ENCODE results near the gene ATP8B4. TPM values are rescaled to one million over a fixed set of nuclear protein-coding genes. Genes with fewer than 3 reads are reported as not detected.

The ATP8B4 gene
- polyA plus RNA-seq, 3 donors, result 6.1 to 9.6 (median 6.8) TPM

- Histone ChIP-seq H3K27ac (ENCODE audit: low read depth in 1 of 2, low read length in 2 of 2) (no peak overlapping the region), H4K20me1 (ENCODE audit: insufficient read depth, low read length) (no peaks in the 10 kb centered on the region), H3K4me3 (replicated peaks in 1 of 3; ENCODE audit: low read depth in 2 of 3, low read length in 3 of 3) (no peak overlapping the region), H3K4me1 (ENCODE audit: control insufficient read depth in 1 of 2, insufficient read depth in 2 of 2, low read length in 2 of 2) (peaks cover 7 to 8% of the 10 kb centered on the region in 2 donors), H3K4me2 (replicated peaks; ENCODE audit: extremely low read depth, low read length, poor library complexity, severe bottlenecking) (no peak overlapping the region), H3K9me3 (replicated peaks in 1 of 2; ENCODE audit: control insufficient read depth in 1 of 2, insufficient read depth in 1 of 2, low read length in 2 of 2) (no peaks in the 10 kb centered on the region), H2AFZ (ENCODE audit: insufficient read depth, low read depth, low read length, poor library complexity, severe bottlenecking) (no peak overlapping the region), H3K27me3 (ENCODE audit: control insufficient read depth in 2 of 2, insufficient read depth in 2 of 2, low read length in 2 of 2) (peaks cover 0 to 2% of the 10 kb centered on the region in 2 donors), H3K36me3 (replicated peaks in 1 of 2; ENCODE audit: control insufficient read depth in 1 of 2, insufficient read depth in 2 of 2, low read length in 2 of 2) (no peaks in the 10 kb centered on the region), H3K9ac (ENCODE audit: insufficient read depth, low read length, poor library complexity, severe bottlenecking) (no peak overlapping the region), H3K79me2 (ENCODE audit: insufficient read depth, low read length) (no peaks in the 10 kb centered on the region)
- TF ChIP-seq, protein P1, sequence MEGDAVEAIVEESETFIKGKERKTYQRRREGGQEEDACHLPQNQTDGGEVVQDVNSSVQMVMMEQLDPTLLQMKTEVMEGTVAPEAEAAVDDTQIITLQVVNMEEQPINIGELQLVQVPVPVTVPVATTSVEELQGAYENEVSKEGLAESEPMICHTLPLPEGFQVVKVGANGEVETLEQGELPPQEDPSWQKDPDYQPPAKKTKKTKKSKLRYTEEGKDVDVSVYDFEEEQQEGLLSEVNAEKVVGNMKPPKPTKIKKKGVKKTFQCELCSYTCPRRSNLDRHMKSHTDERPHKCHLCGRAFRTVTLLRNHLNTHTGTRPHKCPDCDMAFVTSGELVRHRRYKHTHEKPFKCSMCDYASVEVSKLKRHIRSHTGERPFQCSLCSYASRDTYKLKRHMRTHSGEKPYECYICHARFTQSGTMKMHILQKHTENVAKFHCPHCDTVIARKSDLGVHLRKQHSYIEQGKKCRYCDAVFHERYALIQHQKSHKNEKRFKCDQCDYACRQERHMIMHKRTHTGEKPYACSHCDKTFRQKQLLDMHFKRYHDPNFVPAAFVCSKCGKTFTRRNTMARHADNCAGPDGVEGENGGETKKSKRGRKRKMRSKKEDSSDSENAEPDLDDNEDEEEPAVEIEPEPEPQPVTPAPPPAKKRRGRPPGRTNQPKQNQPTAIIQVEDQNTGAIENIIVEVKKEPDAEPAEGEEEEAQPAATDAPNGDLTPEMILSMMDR (IDR thresholded peaks at IDR 0.05), result no peak
- H3K27me3 Mint-ChIP-seq (ENCODE audit: low read depth in 3 of 3), result no peaks in the 10 kb centered on the region
- DNase-seq, result no peak
- peaks cover 0 to 3% (median under 1%) of the 10 kb centered on the region in 7 donors for H3K9me3 Mint-ChIP-seq
- peaks cover 17% of the 10 kb centered on the region for H3K4me1 Mint-ChIP-seq
- intact Hi-C loops (cut with micrococcal nuclease), result no loop called here
- H3K4me3 Mint-ChIP-seq, result no peak overlapping the region
- no peak overlapping the region for H3K27ac Mint-ChIP-seq
- H3K36me3 Mint-ChIP-seq, result no peaks in the 10 kb centered on the region
These were observed 305.4 kb downstream of the ATP8B4 start for GRCh38 chr15:49813625-49814024.

GRCh38 chr15:49810720-49811119, 308.3 kb downstream of the ATP8B4 start:
- Histone ChIP-seq H3K9me3 (replicated peaks in 1 of 2; ENCODE audit: control insufficient read depth in 1 of 2, insufficient read depth in 1 of 2, low read length in 2 of 2) (no peaks in the 10 kb centered on the region), H3K36me3 (replicated peaks in 1 of 2; ENCODE audit: control insufficient read depth in 1 of 2, insufficient read depth in 2 of 2, low read length in 2 of 2) (no peaks in the 10 kb centered on the region), H3K4me3 (replicated peaks in 1 of 3; ENCODE audit: low read depth in 2 of 3, low read length in 3 of 3) (no peak overlapping the region), H3K9ac (ENCODE audit: insufficient read depth, low read length, poor library complexity, severe bottlenecking) (no peak overlapping the region), H3K79me2 (ENCODE audit: insufficient read depth, low read length) (no peaks in the 10 kb centered on the region), H3K27me3 (ENCODE audit: control insufficient read depth in 2 of 2, insufficient read depth in 2 of 2, low read length in 2 of 2) (peaks cover 0 to 2% of the 10 kb centered on the region in 2 donors), H3K4me1 (ENCODE audit: control insufficient read depth in 1 of 2, insufficient read depth in 2 of 2, low read length in 2 of 2) (peaks cover 4% of the 10 kb centered on the region in 2 donors), H3K27ac (ENCODE audit: low read depth in 1 of 2, low read length in 2 of 2) (no peak overlapping the region), H3K4me2 (replicated peaks; ENCODE audit: extremely low read depth, low read length, poor library complexity, severe bottlenecking) (no peak overlapping the region), H4K20me1 (ENCODE audit: insufficient read depth, low read length) (no peaks in the 10 kb centered on the region), H2AFZ (ENCODE audit: insufficient read depth, low read depth, low read length, poor library complexity, severe bottlenecking) (no peak overlapping the region)
- intact Hi-C loops (cut with micrococcal nuclease), result no loop called here
- Mint-ChIP-seq H3K36me3 (no peaks in the 10 kb centered on the region), H3K27me3 (ENCODE audit: low read depth in 3 of 3) (no peaks in the 10 kb centered on the region), H3K27ac (no peak overlapping the region), H3K4me3 (no peak overlapping the region), H3K4me1 (peaks cover 9% of the 10 kb centered on the region), H3K9me3 (peaks cover 0 to 7% (median 4%) of the 10 kb centered on the region in 7 donors)
- no peak for DNase-seq
- TF ChIP-seq, protein P1 (IDR thresholded peaks at IDR 0.05), result no peak

All from CD14-positive monocyte (primary cell).